ENCODE measurements around the gene TOGARAM2.

Gene TOGARAM2

GRCh38 chr2:29053223-29053622, 72.1 kb downstream of the TOGARAM2 start:
- H3K4me3 ChIP-seq (ENCODE audit: low read depth, low read length), result no peak overlapping the region
- no peak for DNase-seq (ENCODE audit: low read depth, low spot score)
- no peak for TF ChIP-seq CTCF (IDR thresholded peaks at IDR 0.05; ENCODE audit: insufficient read depth, low read length, missing control alignments)
- ChIA-PET CTCF (interaction anchor here (1.3 kb wide), 1 partner anchor 17 kb away, joined by 3 read pairs; no protein-coding TSS in a partner anchor), POLR2A (no interaction called here)

- DNase-seq (ENCODE audit: low read depth, low spot score), result no peak
- TF ChIP-seq CTCF (IDR thresholded peaks at IDR 0.05; ENCODE audit: insufficient read depth, low read length, missing control alignments), result no peak
- CTCF ChIA-PET, result interaction anchor here (1.3 kb wide), 1 partner anchor 17 kb away, joined by 3 read pairs; no protein-coding TSS in a partner anchor
- POLR2A ChIA-PET, result no interaction called here
- no peak overlapping the region for H3K4me3 ChIP-seq (ENCODE audit: low read depth, low read length)
These were observed 72.7 kb downstream of the TOGARAM2 start for GRCh38 chr2:29053670-29054400.

- CTCF ChIA-PET, result interaction anchor here (1.3 kb wide), 1 partner anchor 18 kb away, joined by 3 read pairs; no protein-coding TSS in a partner anchor
- H3K4me3 ChIP-seq (ENCODE audit: low read depth, low read length), result no peak overlapping the region
- POLR2A ChIA-PET, result no interaction called here
- TF ChIP-seq CTCF (IDR thresholded peaks at IDR 0.05; ENCODE audit: insufficient read depth, low read length, missing control alignments), result no peak
- DNase-seq (ENCODE audit: low read depth, low spot score), result no peak
These were observed 73.3 kb downstream of the TOGARAM2 start for GRCh38 chr2:29054430-29054829.

GRCh38 chr2:29055601-29056000, 74.5 kb downstream of the TOGARAM2 start:
- POLR2A ChIA-PET, result no interaction called here
- H3K4me3 ChIP-seq (ENCODE audit: low read depth, low read length), result no peak overlapping the region
- no peak for TF ChIP-seq CTCF (IDR thresholded peaks at IDR 0.05; ENCODE audit: insufficient read depth, low read length, missing control alignments)
- no peak for DNase-seq (ENCODE audit: low read depth, low spot score)
- CTCF ChIA-PET, result no interaction called here

GRCh38 chr2:29056452-29056851, 75.4 kb downstream of the TOGARAM2 start:
- ChIA-PET POLR2A (no interaction called here), CTCF (no interaction called here)
- no peak for TF ChIP-seq CTCF (IDR thresholded peaks at IDR 0.05; ENCODE audit: insufficient read depth, low read length, missing control alignments)
- DNase-seq (ENCODE audit: low read depth, low spot score), result no peak
- H3K4me3 ChIP-seq (ENCODE audit: low read depth, low read length), result no peak overlapping the region

- DNase-seq (ENCODE audit: low read depth, low spot score), result no peak
- H3K4me3 ChIP-seq (ENCODE audit: low read depth, low read length), result no peak overlapping the region
- POLR2A ChIA-PET, result no interaction called here
- TF ChIP-seq CTCF (IDR thresholded peaks at IDR 0.05; ENCODE audit: insufficient read depth, low read length, missing control alignments), result no peak
- CTCF ChIA-PET, result no interaction called here
These were observed 75.9 kb downstream of the TOGARAM2 start for GRCh38 chr2:29057006-29057405.
